Hematopoietic multipotent progenitor cell treated with erythropoietin and hydrocortisone succinate and interleukin-3 and kit ligand, for 4 days (in vitro differentiated cells): ENCODE results near the gene CHI3L2.

Source experiments
- DNase-seq: peaks from one replicate; pipeline ENCODE4 v3.0.0-alpha.2; 2015

The CHI3L2 gene

GRCh38 chr1:111227434-111227833 lies at the start of gene CHI3L2:
Gene CHI3L2, plus strand, starts transcription at chr1:111227713. Its CDS starts 17 bp downstream, at chr1:111227730.
- DNase-seq, result no peak

GRCh38 chr1:111179968-111180533 lies 47.5 kb upstream of the CHI3L2 start:
- no peak for DNase-seq

GRCh38 chr1:111182052-111182451 lies 45.5 kb upstream of the CHI3L2 start:
- DNase-seq, result no peak

GRCh38 chr1:111183308-111184069 lies 44.0 kb upstream of the CHI3L2 start:
- DNase-seq, result no peak

- no peak for DNase-seq
Measured at GRCh38 chr1:111184663-111185062, 42.9 kb upstream of the CHI3L2 start.

GRCh38 chr1:111190931-111191451 lies 36.5 kb upstream of the CHI3L2 start:
- DNase-seq, result no peak

- no peak for DNase-seq
Measured at GRCh38 chr1:111191496-111191895, 36.0 kb upstream of the CHI3L2 start.

GRCh38 chr1:111192074-111192473 lies 35.4 kb upstream of the CHI3L2 start:
- no peak for DNase-seq

- no peak for DNase-seq
Measured at GRCh38 chr1:111192658-111193519, 34.6 kb upstream of the CHI3L2 start.

GRCh38 chr1:111193712-111194480 lies 33.6 kb upstream of the CHI3L2 start:
- no peak for DNase-seq

- DNase-seq, result no peak
Measured at GRCh38 chr1:111195002-111195684, 32.4 kb upstream of the CHI3L2 start.

GRCh38 chr1:111196213-111196612 lies 31.3 kb upstream of the CHI3L2 start:
- no peak for DNase-seq

- no peak for DNase-seq
Measured at GRCh38 chr1:111197598-111198284, 29.8 kb upstream of the CHI3L2 start.

- DNase-seq, result no peak
Measured at GRCh38 chr1:111198836-111199235, 28.7 kb upstream of the CHI3L2 start.

- DNase-seq, result peak; percentile 64
Measured at GRCh38 chr1:111199329-111199728, 28.2 kb upstream of the CHI3L2 start.

- peak; percentile 82 for DNase-seq
Measured at GRCh38 chr1:111199881-111200801, 27.4 kb upstream of the CHI3L2 start, which contains the start of gene DENND2D. Gene DENND2D, minus strand, starts transcription at chr1:111200646. Its CDS starts 187 bp downstream, at chr1:111200459.

- DNase-seq, result no peak
Measured at GRCh38 chr1:111200802-111201161, 26.7 kb upstream of the CHI3L2 start.

GRCh38 chr1:111201275-111202090 lies 26.0 kb upstream of the CHI3L2 start:
- DNase-seq, result peak; percentile 34

GRCh38 chr1:111202366-111202706 lies 25.2 kb upstream of the CHI3L2 start:
- no peak for DNase-seq
